ENCODE results near the gene KDM6A.
"Not testable (repeated sequence)": the region's sequence is repeated elsewhere in the genome, so short reads cannot be mapped to it uniquely, and the experiment has no call there.

KDM6A gene

GRCh38 chrX:44967221-44967620 is 94.2 kb downstream of the KDM6A start:
- DNase-seq, result no peak

GRCh38 chrX:44970709-44971108 is 97.7 kb downstream of the KDM6A start:
- DNase-seq, result no peak

GRCh38 chrX:44971674-44972073 is 98.7 kb downstream of the KDM6A start:
- DNase-seq, result no peak

- DNase-seq, result no peak
These were observed 99.1 kb downstream of the KDM6A start for GRCh38 chrX:44972132-44972531.

GRCh38 chrX:44973420-44973932 is 100.5 kb downstream of the KDM6A start:
- no peak for DNase-seq

GRCh38 chrX:44974451-44974850 is 101.5 kb downstream of the KDM6A start:
- no peak for DNase-seq

GRCh38 chrX:44975666-44976263 is 102.8 kb downstream of the KDM6A start:
- DNase-seq, result no peak

GRCh38 chrX:44978976-44979375 is 106.0 kb downstream of the KDM6A start:
- no peak for DNase-seq

- DNase-seq, result no peak
These were observed 107.4 kb downstream of the KDM6A start for GRCh38 chrX:44980403-44980802.

GRCh38 chrX:44980883-44981282 is 107.9 kb downstream of the KDM6A start:
- no peak for DNase-seq

GRCh38 chrX:44989995-44990770 is 117.2 kb downstream of the KDM6A start:
- DNase-seq, result no peak

- DNase-seq, result no peak
These were observed 119.8 kb downstream of the KDM6A start for GRCh38 chrX:44992775-44993174.

- DNase-seq, result peak; percentile 67
These were observed 123.3 kb downstream of the KDM6A start for GRCh38 chrX:44996277-44996676.

- DNase-seq, result no peak
These were observed 124.4 kb downstream of the KDM6A start for GRCh38 chrX:44997282-44997812.

- DNase-seq, result peak; percentile 44
These were observed 124.9 kb downstream of the KDM6A start for GRCh38 chrX:44997888-44998287.

- peak; percentile 70 for DNase-seq
These were observed 126.2 kb downstream of the KDM6A start for GRCh38 chrX:44999237-44999636.

- DNase-seq, result not testable (repeated sequence)
These were observed 126.9 kb downstream of the KDM6A start for GRCh38 chrX:44999872-45000271.

GRCh38 chrX:45001048-45001447 is 128.1 kb downstream of the KDM6A start:
- DNase-seq, result no peak

- no peak for DNase-seq
These were observed 130.1 kb downstream of the KDM6A start for GRCh38 chrX:45003085-45003484.

- DNase-seq, result peak; percentile 71
These were observed 133.2 kb downstream of the KDM6A start for GRCh38 chrX:45006002-45006800.

- peak; percentile 48 for DNase-seq
These were observed 134.6 kb downstream of the KDM6A start for GRCh38 chrX:45007598-45007997.

- DNase-seq, result no peak
These were observed 136.5 kb downstream of the KDM6A start for GRCh38 chrX:45009371-45010000.

GRCh38 chrX:45011131-45011530 is 138.1 kb downstream of the KDM6A start:
- no peak for DNase-seq
